Measurements from ENCODE around the gene C1orf87. TPM values are rescaled to one million over a fixed set of nuclear protein-coding genes. Genes with fewer than 3 reads are reported as not detected.

The C1orf87 gene
- total RNA-seq, 4 donors from 2014 or later, result not detected

DNA sequence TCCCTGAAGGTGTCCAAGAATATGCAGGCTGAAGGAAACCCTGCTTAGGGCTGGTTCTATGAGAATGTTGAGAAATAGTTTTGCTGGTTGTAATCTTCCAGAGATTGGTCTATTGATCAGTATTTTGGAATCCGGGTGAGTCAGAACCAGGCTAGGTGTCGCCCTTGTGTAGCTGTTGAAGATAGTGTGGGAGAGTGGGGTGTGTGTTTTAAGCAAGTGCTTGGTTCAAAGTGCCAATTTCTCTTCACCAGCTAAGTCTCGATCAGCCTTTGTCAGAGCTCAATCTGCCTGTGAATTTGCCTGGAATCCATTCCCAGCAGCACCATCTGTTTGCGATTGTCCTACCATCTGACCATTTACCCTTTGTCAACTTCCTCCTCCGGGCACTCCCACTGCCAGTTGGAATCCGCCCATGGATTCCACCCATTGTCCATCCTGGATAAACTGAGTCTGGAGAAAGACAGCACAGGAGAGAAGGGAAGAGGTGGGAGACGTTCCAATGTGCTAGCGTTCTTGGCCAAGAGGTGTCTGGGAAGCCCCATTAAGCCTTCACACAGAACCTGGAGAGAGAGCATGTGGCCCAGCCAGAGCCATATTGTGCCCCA lies 87.6 kb downstream of the C1orf87 start:
- Histone ChIP-seq H3K36me3 (no peaks in the 10 kb centered on the region), H3K4me1 (no peaks in the 10 kb centered on the region), H3K4me3 (no peak overlapping the region), H3K27me3 (peaks cover 0 to 7% (median 0%) of the 10 kb centered on the region in 4 donors), H3K9me3 (no peaks in the 10 kb centered on the region), H3K27ac (no peak overlapping the region)
- 78 to 84% methylated on average over 6 to 8 of the region's 8 CpGs for WGBS, 2 donors
- no peak for TF ChIP-seq POLR2A (IDR thresholded peaks at IDR 0.05)
- TF ChIP-seq, protein P1, sequence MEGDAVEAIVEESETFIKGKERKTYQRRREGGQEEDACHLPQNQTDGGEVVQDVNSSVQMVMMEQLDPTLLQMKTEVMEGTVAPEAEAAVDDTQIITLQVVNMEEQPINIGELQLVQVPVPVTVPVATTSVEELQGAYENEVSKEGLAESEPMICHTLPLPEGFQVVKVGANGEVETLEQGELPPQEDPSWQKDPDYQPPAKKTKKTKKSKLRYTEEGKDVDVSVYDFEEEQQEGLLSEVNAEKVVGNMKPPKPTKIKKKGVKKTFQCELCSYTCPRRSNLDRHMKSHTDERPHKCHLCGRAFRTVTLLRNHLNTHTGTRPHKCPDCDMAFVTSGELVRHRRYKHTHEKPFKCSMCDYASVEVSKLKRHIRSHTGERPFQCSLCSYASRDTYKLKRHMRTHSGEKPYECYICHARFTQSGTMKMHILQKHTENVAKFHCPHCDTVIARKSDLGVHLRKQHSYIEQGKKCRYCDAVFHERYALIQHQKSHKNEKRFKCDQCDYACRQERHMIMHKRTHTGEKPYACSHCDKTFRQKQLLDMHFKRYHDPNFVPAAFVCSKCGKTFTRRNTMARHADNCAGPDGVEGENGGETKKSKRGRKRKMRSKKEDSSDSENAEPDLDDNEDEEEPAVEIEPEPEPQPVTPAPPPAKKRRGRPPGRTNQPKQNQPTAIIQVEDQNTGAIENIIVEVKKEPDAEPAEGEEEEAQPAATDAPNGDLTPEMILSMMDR (IDR thresholded peaks at IDR 0.05), result no peak
- no peak for DNase-seq
- intact Hi-C loops (cut with DNase I), result no loop called here

DNA sequence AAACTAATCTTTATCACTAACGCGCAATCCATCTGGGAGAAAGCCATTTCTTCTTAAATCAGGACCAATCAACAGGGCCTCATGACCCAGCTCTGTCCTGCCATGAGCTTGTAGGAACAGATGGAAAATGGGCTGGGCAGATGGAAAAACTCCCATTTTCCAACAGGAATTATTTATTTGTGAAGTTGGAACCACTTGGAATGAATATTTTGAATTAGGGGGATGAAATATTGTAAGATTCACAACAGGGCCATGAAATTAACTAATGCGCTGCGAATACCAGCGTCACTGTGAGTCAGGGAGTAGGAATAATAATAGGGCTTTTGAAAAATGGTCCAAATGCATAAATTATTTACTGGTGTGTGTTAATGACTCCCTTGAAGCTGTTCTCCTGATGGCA lies 93.9 kb downstream of the C1orf87 start:
- DNase-seq, result no peak
- Histone ChIP-seq H3K4me1 (peaks cover 0 to 7% (median 0%) of the 10 kb centered on the region in 3 donors), H3K27me3 (peaks cover 0 to 6% (median 0%) of the 10 kb centered on the region in 4 donors), H3K4me3 (no peak overlapping the region), H3K27ac (no peak overlapping the region), H3K9me3 (no peaks in the 10 kb centered on the region), H3K36me3 (no peaks in the 10 kb centered on the region)
- TF ChIP-seq, protein P1 (IDR thresholded peaks at IDR 0.05), result no peak
- TF ChIP-seq POLR2A (IDR thresholded peaks at IDR 0.05), result no peak
- intact Hi-C loops (cut with DNase I), result no loop called here
- WGBS, 2 donors, result 90 to 96% methylated on average over 5 of the region's 5 CpGs

DNA sequence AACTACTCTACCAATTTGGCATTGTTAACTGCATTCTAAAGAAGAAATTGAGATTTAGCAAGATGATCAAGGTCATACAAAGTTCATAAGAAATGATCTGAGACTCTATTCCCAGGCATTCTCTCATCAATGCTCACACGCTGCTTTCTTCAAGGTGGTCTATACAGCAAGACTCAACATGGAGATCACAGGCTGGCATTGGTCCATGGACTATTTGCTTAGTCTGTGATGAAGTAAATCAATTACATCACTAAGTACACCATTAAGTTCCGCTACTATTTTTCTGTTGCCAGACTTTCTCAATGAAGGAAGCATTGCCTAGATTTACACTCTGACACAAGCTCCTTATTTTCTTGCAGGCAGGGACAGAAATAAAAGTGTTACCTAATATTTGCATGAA lies 95.1 kb downstream of the C1orf87 start:
- Histone ChIP-seq H3K27ac (no peak overlapping the region), H3K9me3 (no peaks in the 10 kb centered on the region), H3K27me3 (peaks cover 0 to 6% (median 0%) of the 10 kb centered on the region in 4 donors), H3K4me3 (no peak overlapping the region), H3K36me3 (no peaks in the 10 kb centered on the region), H3K4me1 (peaks cover 0 to 7% (median 0%) of the 10 kb centered on the region in 3 donors)
- WGBS, 2 donors, result 82 to 88% methylated on average over 2 of the region's 2 CpGs
- no peak for DNase-seq
- intact Hi-C loops (cut with DNase I), result no loop called here
- no peak for TF ChIP-seq POLR2A (IDR thresholded peaks at IDR 0.05)
- TF ChIP-seq, protein P1 (IDR thresholded peaks at IDR 0.05), result no peak

DNA sequence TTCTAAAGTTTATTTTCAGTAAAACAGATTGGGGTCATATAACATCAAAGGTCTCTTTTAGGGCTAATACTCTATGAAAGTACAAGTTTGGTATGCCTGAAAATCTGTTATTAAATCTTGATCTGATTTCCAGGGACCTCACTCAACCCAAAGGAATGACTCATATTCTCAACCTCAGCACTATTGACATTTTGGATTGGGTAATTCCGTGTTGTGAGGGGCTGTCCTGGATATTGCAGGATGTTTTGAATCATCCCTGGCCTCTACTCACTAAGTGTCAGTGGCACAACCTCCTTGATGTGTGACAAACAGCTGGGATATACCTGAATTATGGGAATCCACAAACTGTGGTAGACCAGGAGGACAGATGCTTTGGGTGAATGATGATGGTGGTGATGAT lies 95.5 kb downstream of the C1orf87 start:
- 40 to 50% methylated on average over 1 of the region's 1 CpG for WGBS, 2 donors
- no peak for DNase-seq
- intact Hi-C loops (cut with DNase I), result no loop called here

DNA sequence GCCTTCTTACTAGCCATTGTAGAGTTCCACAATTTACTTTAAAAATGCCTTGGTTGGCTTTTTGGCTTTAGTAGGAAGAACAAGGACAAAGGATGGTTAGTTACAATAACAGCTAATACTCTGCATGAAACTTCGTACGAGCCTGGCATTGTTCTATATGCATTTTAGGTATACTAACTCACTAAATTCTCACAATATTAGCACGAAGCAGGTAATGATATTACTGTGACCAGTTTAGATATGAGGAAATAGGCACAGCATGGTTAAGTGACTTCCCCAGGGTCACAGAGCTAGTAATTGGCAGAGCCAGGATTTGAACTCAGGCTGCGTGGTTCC lies 96.5 kb downstream of the C1orf87 start:
- intact Hi-C loops (cut with DNase I), result no loop called here
- H3K4me1 ChIP-seq, result peaks cover 0 to 11% (median 0%) of the 10 kb centered on the region in 3 donors
- no peak for DNase-seq
- TF ChIP-seq, protein P1 (IDR thresholded peaks at IDR 0.05), result no peak
- no peak for TF ChIP-seq POLR2A (IDR thresholded peaks at IDR 0.05)
- no peak overlapping the region for H3K4me3 ChIP-seq
- whole genome bisulfite sequencing, 2 donors, result 71 to 80% methylated on average over 4 of the region's 4 CpGs
- no peaks in the 10 kb centered on the region for H3K36me3 ChIP-seq
- no peak overlapping the region for H3K27ac ChIP-seq
- no peaks in the 10 kb centered on the region for H3K9me3 ChIP-seq
- H3K27me3 ChIP-seq, result peaks cover 0 to 6% (median 0%) of the 10 kb centered on the region in 4 donors

More for the DNA sequence above, 95.5 kb downstream of the C1orf87 start:
- Histone ChIP-seq H3K27ac (no peak overlapping the region), H3K27me3 (peaks cover 0 to 6% (median 0%) of the 10 kb centered on the region in 4 donors), H3K9me3 (no peaks in the 10 kb centered on the region), H3K4me1 (peaks cover 0 to 7% (median 0%) of the 10 kb centered on the region in 3 donors), H3K4me3 (no peak overlapping the region), H3K36me3 (no peaks in the 10 kb centered on the region)
- no peak for TF ChIP-seq POLR2A (IDR thresholded peaks at IDR 0.05)
- TF ChIP-seq, protein P1 (IDR thresholded peaks at IDR 0.05), result no peak
